GM23248 (cell line): ENCODE measurements around the gene SRRM5.

ENCODE experiments used
- EZH2 ChIP-seq: fragments of 200-600 bp; sonication (generic); IDR thresholded peaks from 2 replicates; pipeline ENCODE4 v1.6.1; 2018; ENCODE audit warnings: antibody characterized with exemption, mild to moderate bottlenecking; ENCODE audit not compliant: insufficient read depth, poor library complexity, severe bottlenecking
- EZH2phosphoT487 ChIP-seq: fragments of 200-600 bp; sonication (generic); IDR thresholded peaks from 2 replicates; pipeline ENCODE4 v1.6.1; 2018; ENCODE audit warnings: antibody characterized with exemption, moderate library complexity, mild to moderate bottlenecking, low read depth; ENCODE audit not compliant: insufficient read depth

DNA sequence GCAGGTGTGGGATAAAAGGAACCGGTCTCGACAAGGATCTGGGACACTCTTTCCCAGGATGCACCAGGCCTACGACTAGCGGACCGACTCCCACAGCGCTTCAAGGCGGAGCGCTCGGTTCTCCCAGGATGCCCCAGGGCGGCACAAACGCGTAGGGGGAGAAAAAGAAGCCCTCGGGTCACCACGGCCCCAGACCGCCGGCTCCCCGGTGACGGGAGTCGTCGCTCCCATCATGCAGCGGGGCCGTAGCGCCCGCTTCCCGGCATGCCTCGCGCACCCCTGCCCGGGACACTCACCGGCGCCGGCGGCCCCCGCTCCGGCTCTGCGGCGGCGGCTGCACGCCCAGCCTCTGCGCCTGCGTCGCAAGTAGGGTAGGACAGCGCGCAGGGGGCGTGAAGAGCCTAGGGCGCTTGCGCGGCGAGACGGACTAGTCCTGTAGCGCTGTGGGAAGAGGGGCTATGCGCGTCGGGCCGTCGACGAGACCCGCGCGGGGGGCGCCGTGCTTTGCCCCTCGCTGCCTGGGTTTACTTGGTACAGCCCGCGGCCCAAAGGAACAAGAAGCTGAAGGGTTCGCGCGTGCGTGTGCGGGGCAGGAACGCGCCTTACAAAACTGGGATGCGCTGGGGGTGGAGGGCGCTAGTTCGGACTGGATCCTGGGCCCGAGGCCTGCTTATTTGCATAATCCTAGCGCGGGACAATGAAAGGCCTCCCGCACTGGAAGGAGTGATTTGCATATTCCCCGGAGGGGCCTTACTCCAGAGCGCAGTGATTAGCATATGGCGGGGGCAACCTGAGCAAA lies 7.6 kb downstream of the SRRM5 start, which contains the start of gene ZNF428:
- no peak for TF ChIP-seq EZH2phosphoT487
- TF ChIP-seq EZH2: no peak
